NCI-H2227 (cell line): ENCODE results near the gene PRKAG2.
"Not testable (repeated sequence)": the region's sequence is repeated elsewhere in the genome, so short reads cannot be mapped to it uniquely, and the experiment has no call there.

Experiments used
- DNase-seq: peaks from one replicate; lab custom pipeline; 2025; ENCODE audit not compliant: unreplicated experiment; lab: John Stamatoyannopoulos, UW

Gene PRKAG2

DNA sequence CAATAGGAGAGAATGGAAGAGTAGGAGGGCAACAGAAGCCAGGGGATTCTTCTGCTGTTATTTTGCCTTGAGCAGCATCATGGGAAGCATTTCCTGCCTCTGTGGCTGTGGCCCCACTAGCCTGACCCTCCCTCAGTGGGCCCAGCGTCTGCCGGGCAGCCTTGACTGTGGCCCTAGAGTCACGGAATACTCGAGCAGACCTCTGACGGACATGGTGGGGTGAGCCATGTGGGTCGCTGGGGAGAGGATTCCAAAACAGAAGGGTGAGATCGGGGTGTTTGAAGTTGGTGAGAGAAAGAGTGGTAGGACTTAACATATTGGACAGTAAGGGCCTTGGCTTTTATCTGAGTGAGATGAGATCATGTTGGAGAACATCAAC lies 8.3 kb upstream of the PRKAG2 start:
- DNase-seq = no peak

DNA sequence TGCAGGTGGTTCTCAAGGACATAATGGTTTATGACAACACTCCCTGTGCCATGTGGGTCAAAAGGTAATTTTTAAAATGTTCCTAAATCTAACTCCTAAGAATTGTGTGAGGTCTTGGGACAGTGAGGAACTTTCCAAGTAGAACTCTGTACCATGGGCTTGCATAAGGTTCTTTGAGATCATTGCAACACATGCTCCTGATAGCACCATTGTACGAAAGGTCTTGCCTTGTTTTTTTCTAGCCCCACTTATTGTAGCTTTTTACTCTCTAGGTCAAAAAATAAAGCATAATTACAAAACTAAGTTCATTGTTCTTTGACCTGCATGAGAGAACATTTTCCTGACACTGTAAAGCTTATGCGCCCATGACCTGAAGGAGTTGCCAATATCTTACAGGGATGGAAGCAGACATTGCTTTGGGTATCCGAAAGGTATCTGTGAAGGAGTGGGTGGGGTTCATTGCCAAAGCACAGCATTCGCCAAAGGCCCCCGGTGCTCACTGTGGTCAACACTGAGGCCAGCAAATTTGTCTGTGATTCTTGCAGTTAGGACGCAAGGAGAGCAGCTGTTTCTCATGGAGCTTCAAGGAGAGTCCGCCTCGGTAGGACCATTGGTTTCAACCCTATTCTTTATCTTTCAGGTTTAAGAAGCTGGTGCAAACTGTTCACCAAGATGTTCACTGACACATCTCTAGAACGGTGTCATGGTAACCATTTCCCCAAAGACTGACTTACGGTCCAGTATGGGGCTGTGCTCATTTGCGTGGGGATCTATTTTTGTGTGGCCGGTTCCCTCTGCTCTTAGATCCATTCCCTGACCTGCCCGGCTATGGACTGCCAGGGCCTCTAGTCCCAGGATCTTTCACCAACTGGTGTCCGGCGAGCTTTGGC lies 7.6 kb upstream of the PRKAG2 start:
- DNase-seq = no peak

DNA sequence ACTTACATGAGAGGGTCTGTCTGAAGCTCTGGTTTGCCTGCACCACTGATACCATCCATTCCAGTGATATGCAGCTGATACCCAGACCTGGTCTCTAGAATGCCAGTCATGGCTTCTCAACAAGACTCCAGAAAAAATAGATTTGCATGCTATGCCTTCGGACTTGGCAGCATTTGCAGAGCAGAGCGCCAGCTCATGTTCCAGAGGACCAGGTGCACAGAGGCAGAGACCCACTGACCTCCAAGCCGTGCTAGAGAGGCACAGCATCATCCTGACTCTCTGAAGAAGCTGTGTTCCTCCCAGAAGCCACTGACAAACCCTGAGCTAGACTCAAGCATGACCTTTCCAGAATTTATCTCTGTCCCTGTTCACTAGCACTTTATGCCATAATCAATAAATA lies 6.9 kb upstream of the PRKAG2 start:
- no peak for DNase-seq

DNA sequence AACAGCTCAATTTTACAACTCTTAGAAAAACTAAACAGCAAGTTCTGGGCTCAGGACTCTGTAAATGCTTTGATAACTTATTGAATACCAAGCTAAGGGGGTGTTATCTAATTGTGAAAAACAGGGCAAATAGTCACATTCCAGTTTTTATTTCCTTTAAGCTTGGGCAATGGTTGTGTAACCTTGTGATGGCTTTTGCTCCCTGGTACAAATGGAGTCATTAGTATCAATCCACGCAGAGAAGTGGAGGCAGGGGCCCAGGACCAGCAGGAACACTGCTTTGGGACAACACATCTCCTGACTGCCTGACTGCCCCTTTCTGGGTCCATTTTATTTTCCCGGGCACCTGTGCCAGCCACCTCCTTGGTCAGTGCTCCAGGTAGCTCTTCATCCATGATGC lies 5.8 kb upstream of the PRKAG2 start:
- no peak for DNase-seq

DNA sequence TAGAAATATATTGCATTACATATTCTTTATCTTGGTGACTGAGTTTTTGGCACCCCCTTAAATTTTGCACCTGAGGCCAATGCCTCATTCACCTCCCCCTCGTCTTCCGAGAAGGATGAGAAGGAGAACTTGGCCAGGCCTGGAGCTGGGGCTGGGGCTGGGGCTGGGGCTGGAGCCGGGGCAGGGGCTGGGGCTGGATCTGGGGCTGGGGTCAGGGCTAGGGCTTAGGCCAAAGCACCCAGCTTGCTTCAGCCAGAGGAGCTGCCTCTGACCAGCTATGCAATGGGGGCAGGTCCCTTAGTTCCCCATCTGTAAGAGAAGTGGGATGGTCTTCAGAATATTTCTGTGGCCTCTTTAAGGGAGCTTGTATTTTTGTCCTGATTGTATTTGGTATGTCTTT lies 3.8 kb upstream of the PRKAG2 start:
- no peak for DNase-seq

DNA sequence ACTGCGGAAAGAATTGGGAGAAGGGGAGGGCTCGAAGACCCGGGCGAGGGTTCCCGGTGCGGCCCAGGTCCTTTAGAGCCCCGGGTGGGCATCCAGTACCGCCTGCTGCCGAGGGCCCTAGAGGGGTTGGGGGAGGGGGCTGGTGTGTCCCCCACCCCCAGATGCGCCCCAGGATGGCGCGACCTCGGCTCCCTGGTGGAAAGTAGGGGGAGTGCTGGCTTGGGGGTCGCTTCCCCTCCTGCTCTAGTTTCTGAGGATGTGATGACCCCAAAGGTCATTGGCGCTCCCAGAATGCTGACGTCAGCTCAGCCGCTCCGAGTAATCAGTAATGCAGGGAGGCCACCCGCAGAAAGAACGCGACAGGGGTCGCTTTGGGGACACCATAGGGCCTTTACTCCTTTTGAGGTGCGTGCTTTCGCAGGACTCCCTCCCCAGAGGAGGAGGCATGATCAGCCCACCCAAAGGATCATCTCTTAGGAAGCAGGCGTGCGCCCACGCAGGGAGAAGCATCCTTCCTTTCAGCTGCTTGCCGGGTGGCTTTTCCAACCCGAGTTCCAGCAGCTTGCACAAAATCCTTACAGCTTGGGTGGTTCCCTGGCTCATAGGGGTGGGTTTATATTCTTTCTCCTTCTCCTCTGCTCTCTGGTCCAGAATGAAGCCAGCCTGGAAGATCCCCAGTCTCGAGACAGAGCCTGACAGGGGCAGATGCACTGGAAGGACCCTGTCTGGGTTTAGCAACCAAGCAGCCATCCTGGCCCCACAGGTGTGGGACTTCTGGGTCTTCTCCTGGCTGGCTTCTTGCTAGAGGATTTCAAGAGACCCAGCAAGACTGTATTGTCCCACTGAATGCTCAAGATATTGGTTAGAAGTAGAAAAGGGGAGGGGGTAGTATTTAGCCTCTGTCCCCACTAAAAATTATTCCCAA lies 1.3 kb upstream of the PRKAG2 start:
- DNase-seq = peak; percentile 38

DNA sequence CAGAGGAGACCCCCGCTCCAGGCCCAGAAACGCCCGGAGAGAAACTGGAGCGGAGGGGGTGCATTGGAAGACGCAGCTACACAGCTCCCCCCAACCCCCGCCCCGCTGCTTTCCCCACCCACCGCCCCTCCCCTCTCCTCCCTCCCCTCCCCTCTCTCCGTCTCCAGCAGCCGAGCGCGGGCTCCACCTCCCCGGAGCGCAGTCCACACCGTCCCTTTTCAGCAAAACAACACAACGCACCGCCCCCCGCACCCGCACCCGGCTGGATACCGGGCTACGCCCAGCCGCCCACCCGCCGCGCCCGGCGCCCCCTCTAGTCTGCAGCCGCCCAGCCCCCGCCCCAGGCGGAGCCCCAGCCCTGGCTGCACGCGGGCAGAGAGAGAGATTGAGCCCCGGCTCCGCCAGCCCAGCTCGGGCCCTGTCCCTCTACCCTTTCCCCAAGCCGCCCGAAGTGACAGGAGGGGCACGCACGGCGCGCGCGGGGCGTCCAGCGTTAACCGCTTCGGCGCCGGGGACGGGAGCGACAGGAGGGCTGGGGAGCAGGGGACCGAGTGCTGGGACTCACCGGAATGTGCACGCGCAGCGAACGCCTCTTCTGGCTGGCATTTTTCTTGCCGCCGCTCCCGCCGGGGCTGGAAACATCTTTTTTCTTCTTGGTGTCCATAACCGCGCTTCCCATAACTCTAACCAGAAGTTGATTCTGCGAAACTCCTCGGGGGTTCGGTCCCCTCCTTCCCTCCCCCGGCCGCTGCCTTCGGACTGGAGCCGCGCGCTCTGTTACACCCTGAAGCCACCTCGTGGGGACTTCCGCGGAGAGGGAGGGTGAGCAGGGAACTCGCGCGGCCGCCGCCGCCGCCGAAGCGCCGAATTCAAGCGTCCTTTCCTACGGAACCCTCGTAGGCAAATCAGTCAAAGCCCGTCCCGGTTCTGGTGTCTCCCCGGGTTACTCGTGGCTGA lies 695 bp downstream of the PRKAG2 start:
- peak; percentile 90 for DNase-seq

DNA sequence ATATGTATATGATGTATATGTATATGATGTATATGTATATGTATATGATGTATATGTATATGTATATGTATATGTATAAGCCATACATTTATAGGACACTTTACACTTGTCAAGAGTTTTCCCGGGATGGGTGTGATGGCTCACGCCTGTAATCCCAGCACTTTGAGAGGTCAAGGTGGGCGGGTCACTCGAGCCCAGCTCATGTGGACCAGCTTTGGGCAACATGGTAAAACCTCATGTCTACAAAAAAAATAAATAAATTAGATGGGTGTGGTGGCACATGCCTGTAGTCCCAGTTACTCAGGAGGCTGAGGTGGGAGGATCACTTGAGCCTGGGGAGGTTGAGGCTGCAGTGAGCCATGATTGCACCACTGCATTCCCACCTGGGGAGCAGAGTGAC lies 2.4 kb downstream of the PRKAG2 start:
- DNase-seq = not testable (repeated sequence)

DNA sequence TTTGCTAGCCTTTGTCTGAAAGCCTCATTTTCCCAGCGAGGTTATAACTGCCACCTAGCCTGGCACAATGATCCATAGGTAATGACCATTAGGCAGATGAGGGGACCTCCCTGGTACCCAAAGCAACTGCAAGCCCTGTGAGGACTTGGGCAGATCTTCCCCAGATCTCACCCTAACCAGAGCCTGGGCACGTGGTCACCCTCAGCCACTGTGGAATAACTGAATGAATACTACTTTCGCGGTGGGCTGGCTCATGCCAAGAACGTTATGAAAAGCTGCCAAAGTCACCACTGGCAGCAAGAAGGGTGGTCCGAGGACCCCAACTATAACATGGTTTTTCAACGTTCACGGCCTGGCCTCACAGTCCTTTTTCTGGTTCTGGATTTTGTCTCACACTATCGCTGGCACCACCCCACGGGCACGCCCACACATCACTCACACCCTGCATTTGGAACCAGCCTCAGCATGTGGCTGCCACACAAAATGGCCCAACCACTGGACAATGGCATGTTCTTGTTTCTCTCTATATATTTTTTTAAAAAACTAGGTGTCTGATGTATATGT lies 3.4 kb downstream of the PRKAG2 start:
- no peak for DNase-seq

DNA sequence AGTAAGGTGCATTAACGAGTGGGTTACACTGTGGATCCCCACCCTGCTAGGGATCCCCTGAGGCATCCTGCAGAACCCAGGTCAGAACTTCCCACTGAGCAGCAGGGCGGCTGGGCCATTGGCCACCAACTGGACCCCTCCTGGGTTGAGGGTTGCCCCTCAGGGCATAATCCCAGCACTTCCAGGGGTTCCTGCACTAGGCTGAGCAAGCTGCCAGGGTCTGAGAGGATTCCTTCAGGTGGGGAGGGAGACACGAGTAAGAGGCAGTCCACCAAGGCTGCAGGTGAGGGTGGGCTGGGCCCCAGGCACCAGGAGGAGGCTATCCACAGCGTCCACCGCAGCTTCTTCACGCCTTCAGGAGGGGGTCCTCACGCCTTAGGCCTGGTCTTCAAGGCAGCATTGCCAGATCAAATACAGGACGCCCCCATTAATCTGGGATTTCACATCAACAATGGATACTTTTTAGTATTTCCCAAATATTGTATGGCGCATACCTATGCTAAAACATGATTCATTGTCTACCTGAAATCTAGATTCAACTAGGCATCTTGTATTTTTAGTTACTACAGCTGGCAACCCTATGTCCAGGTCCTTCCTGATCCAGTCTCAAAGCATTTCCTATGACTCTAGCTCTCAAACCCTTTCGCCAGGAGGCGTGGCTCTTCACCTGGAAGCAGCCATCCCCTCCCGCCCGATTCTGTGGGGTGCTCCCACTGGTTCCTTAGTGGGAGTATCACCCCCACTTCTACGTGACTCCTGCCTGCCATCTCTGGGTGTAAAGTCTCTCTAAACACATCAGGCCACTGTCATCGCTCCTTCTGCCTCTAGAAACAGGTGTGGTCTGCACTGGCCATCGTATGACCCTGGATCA lies 4.1 kb downstream of the PRKAG2 start:
- DNase-seq = no peak

DNA sequence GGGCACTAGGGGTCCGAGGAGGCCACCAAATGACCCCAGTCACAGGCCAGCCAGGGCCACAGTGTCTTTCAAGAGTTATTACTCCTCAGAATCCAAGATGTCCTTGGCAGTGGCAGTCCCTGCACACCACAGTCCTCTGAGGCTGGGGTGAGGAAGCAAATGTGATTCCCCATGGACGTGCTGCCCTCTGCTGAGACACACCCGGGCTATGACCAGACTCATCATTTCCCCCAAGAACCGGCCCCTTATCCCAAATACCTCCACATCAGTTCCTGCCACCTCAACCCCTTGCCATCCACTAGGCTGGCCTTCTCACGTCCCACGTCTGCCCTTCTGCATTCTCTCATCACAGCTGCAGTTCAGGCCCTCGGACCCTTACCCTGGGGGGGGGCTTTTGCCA lies 5.0 kb downstream of the PRKAG2 start:
- DNase-seq = no peak

DNA sequence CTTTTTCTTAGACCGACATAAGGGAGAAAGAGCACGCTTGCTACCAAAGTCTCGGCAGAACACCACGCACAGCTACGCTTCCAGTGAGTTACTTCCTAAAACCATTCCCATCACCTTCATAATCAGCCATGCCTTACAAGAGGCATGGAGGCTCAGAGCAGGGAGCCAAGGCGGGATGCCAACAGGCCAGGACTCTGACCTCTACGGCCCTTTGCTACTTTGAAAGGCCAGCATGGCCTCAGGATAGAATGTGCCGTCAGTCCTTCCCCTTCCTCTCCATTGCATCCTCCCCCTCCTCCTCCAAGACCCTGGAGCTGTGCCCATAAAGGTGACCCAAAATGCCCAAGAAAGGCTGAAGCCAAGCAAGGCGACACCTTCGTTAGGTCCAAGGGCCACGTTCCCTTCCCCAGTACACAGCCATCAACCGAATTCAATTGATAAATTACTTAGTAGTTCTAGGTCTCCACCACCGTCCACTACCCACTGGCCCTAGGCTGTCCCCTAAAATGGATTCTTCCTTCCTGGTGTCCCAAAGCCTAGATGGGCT lies 5.7 kb downstream of the PRKAG2 start:
- no peak for DNase-seq

DNA sequence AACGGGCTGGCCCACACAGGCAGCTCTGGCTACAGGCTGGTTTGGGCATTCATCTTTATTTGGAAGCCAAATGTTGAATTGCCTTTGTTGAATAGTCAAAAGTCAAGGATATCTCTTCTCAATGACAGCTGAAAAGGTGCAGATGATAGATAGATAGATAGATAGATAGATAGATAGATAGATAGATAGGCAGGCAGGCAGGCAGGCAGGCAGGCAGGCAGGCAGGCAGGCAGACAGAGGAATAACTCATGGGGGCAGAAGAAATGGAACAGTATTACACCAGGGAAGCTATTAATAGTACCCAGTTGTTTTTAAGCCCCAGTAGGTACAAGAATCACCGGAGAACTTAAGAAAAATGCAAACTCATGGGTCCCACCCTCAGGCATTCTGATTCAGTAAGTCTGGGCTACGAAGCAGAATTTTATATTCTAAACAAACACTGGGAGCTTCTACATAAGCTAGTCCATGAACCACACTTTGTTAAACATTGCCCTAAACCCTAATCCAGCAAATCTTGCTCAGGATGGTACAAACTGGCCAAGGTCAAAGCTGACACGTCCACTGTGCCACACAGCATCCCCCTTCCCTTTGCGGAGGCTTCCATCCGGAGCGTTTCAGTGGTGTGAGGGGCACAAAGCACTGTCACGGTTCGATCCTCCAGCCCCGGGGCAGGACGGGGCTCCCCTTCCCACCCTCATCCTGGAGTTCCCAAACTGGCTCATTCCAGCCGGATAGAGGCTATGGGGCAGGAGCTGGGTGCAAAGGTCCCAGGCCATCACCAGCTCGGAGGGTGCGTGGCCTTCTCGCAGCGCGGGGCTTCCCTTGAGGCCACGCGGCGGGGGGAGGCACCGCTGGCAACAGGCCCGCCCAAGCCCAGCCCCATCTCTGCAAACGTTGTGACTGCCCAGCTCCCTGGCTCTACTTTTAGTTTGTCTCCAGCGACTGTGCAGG lies 6.7 kb downstream of the PRKAG2 start:
- no peak for DNase-seq

DNA sequence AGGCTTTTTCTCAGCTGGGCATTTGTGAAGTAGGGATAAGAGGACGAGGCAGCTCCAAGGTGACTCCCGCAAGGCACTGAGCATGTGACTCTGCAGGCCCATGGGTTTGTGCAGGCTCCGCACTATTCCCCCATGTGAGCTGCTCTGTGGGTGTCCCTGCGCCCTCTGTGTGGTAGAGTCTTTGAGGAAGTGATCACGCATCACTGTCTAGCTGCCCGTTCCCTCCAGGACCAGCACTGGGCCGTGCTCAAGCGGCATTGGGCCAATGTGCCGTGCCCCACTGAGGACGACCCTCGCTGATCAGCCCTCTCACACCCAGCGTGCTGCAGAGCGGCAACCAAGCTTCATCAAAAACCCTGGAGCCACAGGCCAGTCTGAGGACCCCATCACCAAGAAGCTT lies 7.5 kb downstream of the PRKAG2 start:
- no peak for DNase-seq

DNA sequence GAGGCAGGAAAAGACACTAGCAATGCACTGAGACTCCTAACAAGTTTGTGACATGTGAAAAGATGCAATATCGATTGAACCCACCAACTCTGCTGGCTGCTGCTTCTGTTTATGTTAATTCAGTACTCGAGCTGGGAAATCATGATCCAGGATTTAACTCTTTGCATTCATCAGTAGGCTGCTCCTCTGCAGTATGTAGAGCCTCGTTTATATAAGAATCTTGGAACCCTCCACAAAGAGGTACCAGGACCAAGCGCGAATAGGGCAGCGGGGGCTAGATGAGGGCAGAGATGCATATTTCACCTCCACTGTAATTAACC lies 7.8 kb downstream of the PRKAG2 start:
- peak; percentile 43 for DNase-seq

DNA sequence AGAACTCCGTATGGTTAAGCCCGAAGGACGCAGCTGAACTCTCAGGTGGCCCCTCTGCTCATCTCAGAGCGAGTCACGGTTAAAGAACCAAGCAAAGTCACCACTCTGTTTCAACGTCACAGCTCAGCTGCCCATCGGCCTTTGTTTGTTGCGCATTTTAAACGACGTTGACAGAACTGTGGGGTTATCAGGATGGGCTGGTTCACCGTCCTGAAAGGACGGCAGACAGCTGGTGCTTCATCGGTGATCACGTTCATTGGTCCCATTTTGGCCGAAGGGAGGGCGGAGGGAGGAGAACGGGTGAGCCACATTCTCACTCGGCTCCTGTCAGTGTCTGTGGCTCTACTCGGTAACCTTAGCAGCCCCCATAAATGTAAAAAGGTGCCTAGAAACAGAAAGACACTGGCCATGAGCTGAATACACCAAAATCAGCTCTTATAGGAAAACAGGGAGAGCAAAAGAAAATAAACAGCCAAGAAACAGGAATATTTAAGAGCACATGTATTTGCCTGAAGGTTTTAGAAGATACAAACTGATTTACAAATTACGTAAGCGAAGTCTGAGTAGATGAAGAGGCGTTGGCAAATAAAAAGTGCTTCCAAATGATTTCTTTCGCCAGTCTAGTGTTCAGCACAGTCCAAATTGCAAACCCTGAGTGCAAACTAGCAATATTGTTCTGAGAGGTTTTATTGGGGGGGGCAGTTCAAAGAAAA lies 8.4 kb downstream of the PRKAG2 start:
- peak; percentile 32 for DNase-seq

DNA sequence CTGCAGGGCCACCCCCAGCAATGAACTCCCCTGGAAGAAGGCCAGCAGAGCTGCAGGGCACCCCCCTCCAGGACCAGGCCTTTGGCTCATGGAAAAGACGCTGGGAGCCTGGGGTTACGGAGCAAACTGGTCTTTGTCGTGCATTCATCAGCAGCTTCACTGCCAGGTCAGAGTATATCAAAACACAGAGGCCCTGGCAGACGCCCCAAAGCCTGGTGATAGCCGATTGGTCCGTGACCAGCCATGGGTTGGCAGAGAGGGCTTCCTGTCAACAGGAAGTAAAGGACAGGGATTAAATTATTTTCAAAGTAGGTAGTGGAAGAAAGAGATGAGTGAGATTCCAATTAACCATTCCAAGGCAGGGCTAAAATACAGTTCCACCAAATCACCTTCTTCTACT lies 9.0 kb downstream of the PRKAG2 start:
- DNase-seq = no peak
